HG02840 (cell line): ENCODE results near the gene TMEM132C.
A peak's percentile ranks its signal among the peaks of the same experiment; 100 is the strongest.
"Not testable (repeated sequence)": the region's sequence is repeated elsewhere in the genome, so short reads cannot be mapped to it uniquely, and the experiment has no call there.

Source experiments
- ATAC-seq: cut with Tn5 transposase; IDR thresholded peaks from one replicate; pipeline ENCODE4 v1.9.1; 2021; ENCODE audit warnings: mild to moderate bottlenecking, moderate library complexity, moderate number of reproducible peaks; ENCODE audit not compliant: unreplicated experiment, low FRiP score

TMEM132C gene

DNA sequence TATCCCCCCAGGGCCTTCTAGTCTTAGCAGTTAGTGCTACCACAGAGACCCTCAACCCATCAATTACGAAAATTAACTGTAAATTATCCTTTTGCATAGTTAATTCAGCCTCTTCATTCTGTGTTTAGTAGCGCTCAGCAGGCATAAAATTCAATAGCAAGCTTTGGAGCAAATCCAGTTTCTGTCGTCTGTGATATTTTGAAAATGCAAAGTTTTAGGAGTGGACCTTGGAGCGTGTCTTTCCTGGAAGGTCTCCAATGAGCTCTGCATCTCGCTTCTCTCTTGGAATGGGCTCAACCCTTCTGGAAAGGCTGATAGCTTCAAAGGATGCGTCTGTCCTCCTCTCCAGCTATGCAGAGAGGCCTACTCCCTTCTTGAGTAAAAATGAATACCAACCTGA is 333.9 kb downstream of the TMEM132C start:
- ATAC-seq: no peak

DNA sequence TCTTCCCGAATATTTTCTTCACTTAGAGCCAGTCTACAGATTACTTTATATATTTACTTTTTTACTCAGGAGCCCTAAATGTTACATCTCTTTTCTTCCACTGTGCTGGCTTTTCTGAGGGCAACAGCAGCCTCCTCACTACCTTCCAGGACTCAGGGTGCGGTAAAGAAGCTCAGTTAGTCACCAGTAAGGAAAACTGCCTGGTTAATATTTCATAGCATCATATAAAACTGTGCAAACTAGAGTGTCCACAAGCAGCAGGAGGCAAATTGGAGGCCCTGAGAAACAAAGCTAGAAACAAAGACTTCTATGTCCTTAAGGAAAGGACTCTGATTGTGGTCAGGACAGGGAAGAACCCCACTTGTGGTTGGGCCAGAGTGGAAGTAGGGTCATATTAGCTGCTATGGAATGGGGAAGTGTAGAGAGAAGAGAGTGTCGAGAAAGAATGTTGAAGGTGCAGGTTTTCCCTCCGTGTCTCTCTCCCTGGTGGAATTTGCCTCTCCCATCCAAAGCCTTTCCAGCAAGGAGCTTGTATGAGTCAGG is 336.7 kb downstream of the TMEM132C start:
- no peak for ATAC-seq

DNA sequence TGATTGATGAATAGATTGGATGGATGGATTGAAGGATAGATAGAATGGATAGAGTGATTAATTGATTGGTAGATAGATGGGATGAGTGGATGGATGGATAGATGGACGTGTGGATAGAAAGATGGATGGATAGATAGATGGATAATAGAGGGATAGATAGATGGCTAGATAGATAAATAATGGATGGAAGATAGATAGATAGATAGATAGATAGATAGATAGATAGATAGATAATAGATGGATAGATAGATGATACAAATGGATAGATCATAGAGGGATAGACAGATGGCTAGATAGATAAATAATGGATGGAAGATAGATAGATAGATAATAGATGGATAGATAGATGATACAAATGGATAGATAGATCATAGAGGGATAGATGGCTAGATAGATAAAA is 337.2 kb downstream of the TMEM132C start:
- ATAC-seq: not testable (repeated sequence)

DNA sequence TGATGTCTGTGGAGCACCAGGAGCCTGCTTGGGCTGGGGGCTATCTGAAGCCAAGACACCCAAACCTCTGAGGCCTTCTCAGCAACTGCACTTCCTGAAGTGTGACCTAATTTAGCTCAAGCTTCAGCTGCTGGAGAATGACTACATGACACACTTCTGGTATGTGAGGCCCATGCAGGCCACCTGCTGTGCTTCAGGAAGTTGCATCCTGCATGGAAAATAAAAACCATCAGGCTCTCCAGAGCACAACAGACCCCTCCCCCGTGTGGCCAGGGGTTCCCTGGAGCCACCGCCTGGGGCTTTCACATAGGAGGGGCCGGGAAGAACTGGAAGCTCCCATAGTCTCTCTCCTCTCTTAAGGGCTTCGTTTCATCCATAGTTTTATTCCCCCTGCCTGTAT is 339.1 kb downstream of the TMEM132C start:
- no peak for ATAC-seq

DNA sequence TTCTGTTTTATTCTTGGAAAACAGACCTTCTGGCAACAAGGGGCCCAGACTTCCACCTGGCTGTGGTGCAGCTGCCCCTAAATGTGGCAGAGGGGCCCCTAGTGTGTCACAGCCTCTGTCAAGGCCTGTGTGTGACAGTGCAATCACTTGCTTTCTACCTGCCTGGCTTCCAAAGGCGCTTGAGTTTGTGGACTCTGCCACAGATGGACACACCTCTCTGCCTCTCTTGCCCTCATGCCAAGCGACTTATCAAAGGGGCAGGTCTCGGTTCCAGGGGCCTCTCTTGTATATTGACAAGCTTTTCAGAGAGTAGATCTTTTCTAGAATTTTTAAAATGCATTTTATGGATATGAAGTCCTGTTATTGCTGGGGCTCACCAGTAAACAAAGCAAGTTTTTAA is 339.6 kb downstream of the TMEM132C start:
- no peak for ATAC-seq

DNA sequence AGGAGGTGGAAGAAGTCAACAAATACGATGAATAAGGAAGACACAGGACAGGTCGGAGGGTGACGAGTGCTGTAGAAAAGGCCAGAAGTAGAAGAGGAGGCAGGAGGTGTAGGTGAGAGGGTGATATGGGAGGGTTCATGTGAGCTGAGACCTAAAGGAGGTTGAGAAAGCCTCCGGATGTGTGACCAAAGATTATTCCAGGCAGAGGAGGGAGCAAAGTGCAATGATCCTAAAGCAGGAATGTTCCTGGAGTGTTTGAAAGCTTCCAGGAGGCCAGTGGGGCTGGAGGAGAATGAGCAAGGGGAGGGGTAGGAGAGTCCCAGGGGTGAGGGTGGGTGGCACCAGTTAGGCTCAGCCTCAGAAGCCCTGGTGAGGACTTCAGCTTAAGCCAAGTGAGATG is 340.0 kb downstream of the TMEM132C start:
- ATAC-seq: no peak

DNA sequence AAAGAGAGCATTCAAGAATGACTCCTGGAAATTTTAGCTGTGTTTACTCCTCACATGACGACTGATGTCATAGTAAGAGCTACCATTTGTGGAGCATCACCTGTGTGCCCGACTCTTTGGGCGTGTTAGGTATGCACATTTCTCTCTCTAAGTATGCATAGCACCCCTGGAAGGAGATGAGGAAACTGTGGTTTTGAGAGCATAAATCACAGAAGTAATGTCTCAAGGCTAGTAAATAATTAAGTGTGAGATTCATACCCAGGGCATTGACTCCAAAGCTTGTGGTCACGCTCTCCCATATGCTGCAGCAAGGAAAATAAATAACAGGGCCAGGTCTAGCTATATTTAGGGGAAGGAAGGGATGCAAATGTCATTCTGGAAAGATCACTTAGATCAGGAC is 340.7 kb downstream of the TMEM132C start:
- no peak for ATAC-seq

DNA sequence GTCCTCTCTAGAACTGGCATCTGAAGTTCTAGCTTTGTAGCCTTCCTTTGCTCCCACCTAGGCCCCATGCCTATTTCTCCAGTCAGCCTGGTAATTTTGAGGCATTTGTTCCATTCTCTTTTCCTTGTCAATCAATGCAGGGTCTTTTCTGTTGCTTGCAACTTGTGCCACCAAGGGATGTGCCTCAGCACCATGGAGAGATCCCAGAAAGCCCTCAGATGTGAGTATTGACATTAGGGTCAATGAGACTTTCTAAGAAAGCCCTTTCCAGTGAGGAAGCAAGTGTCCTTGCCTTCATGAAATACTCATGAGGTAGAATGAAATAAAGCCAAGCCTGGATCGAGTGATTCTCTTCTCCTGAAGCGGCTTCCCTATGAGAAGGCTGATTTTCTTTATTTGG is 342.9 kb downstream of the TMEM132C start:
- no peak for ATAC-seq

DNA sequence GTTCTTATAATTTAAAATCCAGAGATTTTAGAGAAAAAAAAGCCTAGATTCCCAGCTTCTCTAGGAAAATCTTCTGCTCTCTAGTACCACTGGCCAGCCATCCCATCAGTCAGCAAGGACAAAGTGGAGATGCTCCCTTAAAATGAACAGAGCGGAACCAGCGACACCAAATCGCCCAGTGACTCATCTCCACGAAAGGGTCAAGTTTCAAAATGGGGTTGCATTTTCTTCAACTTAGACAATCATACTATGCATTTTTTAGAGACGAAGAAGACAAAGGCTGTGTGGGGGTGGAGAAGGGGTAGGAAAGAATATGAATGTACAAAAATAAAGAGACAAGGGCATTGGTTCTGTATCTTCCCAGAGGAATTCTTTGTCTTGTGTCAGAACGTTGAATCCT is 344.8 kb downstream of the TMEM132C start:
- ATAC-seq: no peak

DNA sequence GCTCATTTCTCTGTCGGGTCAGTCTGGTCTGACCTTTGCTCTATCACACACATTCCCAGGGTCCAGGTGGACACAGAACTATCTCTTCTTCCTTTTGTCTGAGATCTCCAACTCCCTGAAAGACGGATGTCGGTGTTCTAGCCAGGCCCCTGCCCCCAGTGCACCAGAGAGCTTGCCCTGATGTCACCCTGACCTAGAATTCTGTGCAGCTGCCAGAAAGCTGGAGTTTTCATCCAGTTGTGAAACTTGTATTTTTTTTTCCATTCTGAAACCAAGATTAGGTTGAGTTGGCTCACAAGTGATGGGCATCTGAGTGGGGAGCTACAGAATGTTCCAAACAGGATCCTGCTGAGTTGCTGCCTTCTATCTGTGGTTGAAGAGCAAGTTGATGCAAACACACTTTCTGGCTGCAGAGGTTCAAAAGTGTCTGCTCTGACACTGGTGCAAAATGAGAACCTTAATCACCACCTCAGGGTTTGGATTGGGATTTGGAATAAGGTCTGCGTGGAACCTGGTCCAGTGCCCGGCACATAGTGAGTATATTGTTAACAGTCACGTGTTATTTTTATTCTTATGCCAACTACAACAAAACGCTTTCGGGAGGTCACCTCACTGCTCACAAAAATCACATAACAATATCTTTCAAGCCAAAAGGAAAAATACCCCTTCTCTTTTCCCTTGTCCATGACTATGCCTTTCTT is 345.3 kb downstream of the TMEM132C start:
- ATAC-seq: no peak

DNA sequence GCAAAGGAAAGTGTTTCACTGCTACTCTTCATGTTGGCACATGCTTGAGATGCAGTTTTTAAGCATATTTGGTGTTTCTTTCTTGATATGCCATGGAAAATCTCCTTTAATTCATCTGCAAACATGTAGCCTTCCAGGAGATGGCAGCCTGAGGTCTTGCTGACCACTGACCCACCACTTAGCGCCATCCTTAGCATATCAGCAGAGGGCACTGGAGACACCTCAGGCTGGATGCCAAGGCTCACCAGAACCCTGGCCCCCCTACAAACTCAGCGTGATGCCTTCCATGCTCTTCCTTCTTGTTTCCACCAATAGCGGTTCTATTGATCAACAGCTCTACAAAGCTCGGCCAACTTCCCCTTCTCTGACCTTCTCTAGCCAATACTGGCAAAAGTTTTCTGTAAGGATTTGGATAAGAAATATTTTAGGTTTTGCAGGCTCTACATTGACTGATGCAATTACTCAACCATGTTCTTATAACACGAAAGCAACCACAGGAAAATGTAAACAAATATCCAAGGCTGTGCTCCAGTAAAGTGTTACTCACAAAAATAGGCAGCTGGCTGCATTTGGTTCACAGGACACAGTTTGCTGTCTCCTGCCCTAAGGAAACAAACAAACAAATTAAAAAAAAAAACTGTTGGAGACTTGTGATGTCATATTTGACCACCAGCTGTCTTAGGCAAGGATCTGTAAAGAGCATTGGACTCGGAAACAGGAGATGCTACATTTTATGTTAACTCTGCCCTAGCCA is 347.0 kb downstream of the TMEM132C start:
- no peak for ATAC-seq

DNA sequence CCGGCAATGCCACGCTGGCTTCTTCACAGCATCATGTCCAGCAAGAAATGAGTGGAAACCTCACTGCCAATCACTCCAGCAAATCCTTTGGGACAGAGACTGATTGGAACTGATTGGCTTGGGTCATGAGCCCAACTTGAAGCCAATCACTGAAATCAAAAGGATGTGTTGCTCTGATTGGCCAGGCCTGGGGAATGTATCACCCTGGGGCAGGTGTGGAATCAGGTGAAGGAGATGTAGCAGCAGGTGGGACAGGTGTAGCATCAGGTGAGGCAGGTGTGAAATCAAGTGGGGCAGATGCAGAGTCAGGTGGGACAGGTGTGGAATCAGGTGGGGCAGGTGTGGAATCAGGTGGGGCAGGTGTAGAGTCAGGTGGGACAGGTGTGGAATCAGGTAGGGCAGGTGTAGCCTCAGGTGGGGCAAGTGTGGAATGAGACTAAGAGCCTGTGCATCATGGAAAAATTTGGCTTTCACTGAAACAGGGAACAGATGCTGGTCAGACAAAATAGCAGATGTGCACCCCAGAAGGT is 350.4 kb downstream of the TMEM132C start:
- ATAC-seq: no peak

DNA sequence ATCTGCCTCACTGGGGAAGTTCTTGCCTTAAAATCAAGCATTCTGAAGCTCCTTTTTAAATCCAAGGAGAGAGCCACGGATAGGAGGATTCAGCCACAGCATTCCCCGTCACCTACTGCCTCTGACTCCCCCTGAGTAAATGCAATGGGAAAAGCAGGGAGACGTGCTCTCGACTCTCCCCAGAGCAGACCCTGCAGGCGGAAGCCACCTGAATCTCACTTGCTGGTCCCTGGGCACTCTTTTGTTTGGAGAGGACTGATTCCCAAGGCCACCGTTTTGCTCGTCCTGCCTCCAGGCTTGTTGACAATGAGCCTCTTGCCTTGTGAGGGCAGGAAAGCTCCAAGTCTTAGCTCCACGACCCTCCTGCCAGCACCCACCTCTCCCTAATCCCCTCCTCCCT is 352.3 kb downstream of the TMEM132C start:
- no peak for ATAC-seq

DNA sequence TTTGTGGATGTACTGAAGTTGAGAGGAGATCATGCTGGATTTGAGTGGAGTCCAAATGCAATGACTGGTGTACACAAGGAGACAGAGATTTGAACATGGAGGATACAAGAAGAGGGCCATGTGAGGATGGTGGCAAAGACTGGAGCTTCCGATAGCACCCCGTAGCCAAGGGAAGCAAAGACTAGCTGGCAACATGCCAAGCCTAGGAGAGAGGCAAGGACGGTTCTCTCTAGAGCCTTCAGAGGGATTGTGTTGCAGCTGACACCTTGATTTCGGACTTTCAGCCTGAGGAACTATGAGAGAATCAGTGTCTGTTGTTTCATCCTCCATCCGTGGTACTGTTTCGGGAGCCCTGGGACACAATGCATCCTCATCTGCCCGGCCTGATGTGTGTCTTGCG is 354.3 kb downstream of the TMEM132C start:
- no peak for ATAC-seq

DNA sequence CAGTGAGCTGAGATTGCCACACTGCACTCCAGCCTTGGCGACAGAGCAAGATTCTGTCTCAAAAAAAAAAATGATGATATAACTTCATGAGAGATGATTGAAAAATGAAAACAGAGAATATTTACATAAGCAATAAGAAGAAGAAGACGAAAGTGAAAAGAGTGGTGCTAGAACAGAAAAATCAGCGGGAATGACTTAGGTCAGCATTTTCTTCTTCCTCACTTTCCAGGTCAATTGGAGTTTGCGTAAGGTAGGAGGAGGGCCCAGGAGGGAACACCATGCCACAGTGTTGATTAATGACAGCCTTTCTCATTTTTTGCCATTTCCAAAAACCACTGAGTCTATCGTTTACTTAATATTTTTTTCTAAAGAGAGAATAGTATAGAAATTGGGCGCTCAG is 356.8 kb downstream of the TMEM132C start:
- no peak for ATAC-seq

DNA sequence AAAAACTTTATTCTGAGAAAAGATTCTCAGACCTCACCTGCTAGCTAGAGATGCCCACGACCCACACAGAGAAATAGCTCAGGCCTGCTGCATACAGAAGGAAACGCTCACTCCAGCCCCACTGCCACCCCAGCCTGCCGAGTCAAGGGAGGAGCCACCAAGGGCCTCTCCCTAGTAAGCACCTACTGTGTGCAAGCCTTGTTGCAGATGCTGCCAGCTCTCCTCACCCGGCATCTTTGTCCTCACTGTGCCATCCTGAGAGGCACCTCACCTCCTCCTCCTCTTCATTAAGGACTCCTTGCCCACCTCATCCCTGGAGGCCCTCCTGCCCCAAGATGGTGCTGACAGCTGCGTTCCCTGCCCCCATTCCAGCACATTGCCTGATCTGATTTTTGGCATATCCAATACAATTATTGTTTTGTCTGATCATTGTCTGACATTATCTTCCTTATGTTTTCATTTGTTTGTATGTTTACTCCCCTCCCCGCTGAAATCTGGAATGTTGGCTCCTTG is 359.9 kb downstream of the TMEM132C start:
- ATAC-seq: no peak

DNA sequence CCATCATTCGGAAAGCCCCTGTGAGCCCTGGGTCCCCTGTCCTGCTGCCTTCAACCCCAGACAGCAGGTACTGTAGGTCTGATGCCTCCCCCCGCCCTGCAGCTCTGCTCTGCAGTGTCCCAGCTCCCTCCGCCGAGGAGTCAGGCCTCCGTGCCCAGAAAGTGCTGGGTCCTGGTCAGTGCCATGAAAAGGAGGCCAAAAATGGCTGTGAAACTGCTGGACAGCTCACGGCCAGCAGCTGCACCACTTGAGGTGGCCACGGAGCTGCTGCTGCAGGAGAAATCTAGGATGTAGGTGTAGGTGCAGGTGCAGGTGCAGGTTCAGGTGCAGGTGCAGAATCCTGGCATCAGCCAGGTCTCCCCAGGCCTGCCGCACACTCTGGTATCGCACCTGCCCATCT is 360.7 kb downstream of the TMEM132C start:
- no peak for ATAC-seq

DNA sequence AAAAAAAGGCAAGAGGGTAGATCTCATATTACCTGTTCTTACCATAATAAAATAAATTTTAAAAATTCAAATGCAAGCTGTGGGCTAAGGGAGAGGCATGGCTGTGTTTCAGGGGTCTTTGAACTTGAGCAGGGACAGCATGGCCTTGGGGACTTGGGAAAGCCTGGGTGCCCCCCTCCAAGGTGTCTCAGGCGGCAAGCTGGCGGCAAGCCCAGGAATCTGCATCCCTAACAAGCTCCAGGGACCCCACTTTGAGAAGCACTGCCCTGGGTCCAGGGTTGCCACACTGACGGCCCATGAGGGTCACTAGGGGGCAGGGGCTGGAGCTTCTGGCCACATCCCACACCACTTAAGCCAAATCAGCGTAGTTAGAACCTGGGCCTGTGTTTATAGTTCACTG is 363.0 kb downstream of the TMEM132C start:
- no peak for ATAC-seq

DNA sequence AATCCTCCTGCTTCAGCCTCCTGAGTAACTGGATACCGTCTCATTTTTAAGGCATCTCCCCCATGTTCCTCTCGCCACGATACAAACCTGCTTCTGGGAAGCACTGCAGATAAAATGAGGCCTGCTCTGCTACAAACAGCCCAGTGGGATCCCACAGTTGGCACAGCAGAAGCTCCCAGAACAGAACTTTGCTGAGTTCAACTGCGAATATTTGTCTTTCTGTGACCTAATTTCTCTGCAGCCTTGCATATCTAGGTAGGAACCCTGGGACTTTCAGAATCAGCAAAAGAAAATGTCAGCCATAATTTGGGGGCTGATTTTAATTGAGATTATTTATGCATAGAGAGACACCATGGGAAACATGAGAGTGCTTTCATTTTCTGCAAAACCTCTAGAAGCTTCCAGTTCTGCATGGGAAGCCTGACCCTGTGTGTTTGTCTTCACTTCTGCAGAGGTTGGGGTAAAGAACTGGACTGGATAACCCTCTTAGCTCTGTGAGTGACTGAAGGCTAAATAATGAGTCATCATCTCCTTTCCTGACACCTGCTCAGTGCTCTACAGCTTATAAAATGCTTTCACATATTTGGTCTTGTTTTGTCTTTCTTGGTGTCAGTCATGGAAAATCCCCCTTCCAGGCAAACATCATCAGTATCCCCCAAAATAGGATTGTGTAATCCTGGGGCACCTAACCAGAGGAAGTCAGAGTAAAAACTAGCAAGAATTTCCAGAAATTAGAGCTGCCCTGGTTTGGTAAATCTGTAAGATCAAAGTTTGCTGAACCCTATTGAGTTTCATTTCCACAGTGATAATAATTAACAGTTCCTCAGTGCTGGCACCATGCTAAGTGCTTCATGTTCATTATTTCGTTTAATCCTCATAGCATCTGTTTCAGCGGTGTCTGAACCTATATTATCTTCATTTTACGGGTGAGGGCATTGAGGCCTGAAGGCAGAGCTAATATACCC is 371.0 kb downstream of the TMEM132C start:
- peak; percentile 90 for ATAC-seq

DNA sequence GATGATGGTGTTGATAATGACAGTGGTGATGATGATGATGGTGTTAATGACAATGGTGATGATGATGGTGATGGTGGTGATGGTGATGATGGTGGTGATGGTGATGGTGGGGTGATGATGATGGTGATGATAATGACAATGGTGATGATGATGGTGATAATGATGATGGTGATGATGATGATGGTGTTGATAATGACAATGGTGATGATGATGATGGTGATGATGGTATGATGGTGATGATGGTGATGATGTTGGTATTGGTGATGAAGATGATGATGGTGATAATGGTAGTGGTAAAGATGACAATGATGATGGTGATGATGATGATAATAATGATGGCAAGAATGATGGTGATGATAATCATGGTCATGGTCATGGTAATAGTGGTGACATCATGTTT is 372.1 kb downstream of the TMEM132C start:
- no peak for ATAC-seq
